Measurements from ENCODE around the gene TREX2. TPM values are rescaled to one million over a fixed set of nuclear protein-coding genes. Genes with fewer than 3 reads are reported as not detected.

TREX2 gene
- total RNA-seq, 1 donor from 2014 or later, result 9.6 TPM

GRCh38 chrX:153450949-153451277, 5.1 kb upstream of the TREX2 start:
- no peaks in the 10 kb centered on the region for H3K27me3 ChIP-seq
- H3K27ac ChIP-seq, result no peak overlapping the region
- DNase-seq (ENCODE audit: extremely low spot score in 2 of 2), result no peak
- H3K9me3 ChIP-seq, result no peaks in the 10 kb centered on the region
- H3K4me3 ChIP-seq, result no peak overlapping the region
- no peaks in the 10 kb centered on the region for H3K4me1 ChIP-seq
- TF ChIP-seq POLR2A (IDR thresholded peaks at IDR 0.05), result no peak
- no peak for TF ChIP-seq CTCF (IDR thresholded peaks at IDR 0.05)
- no peak for TF ChIP-seq POLR2AphosphoS5 (IDR thresholded peaks at IDR 0.05; ENCODE audit: insufficient read depth in 1 of 2, low read depth in 1 of 2)
- intact Hi-C loops (cut with DNase I), result no loop called here
- H3K36me3 ChIP-seq, result no peaks in the 10 kb centered on the region

- TF ChIP-seq POLR2A (IDR thresholded peaks at IDR 0.05) (no peak), CTCF (IDR thresholded peaks at IDR 0.05) (no peak), POLR2AphosphoS5 (IDR thresholded peaks at IDR 0.05; ENCODE audit: insufficient read depth in 1 of 2, low read depth in 1 of 2) (no peak)
- no peak for DNase-seq (ENCODE audit: extremely low spot score in 2 of 2)
- Histone ChIP-seq H3K36me3 (no peaks in the 10 kb centered on the region), H3K27me3 (no peaks in the 10 kb centered on the region), H3K9me3 (no peaks in the 10 kb centered on the region), H3K4me3 (no peak overlapping the region), H3K4me1 (no peaks in the 10 kb centered on the region), H3K27ac (no peak overlapping the region)
- intact Hi-C loops (cut with DNase I), result no loop called here
Observed at GRCh38 chrX:153450114-153450948, 4.5 kb upstream of the TREX2 start.

GRCh38 chrX:153449368-153450113, 3.7 kb upstream of the TREX2 start:
- no peaks in the 10 kb centered on the region for H3K9me3 ChIP-seq
- TF ChIP-seq CTCF (IDR thresholded peaks at IDR 0.05) (no peak), POLR2AphosphoS5 (IDR thresholded peaks at IDR 0.05; ENCODE audit: insufficient read depth in 1 of 2, low read depth in 1 of 2) (no peak)
- H3K4me3 ChIP-seq, result no peak overlapping the region
- H3K27me3 ChIP-seq, result no peaks in the 10 kb centered on the region
- no peak for DNase-seq (ENCODE audit: extremely low spot score in 2 of 2)
- no peak overlapping the region for H3K27ac ChIP-seq
- intact Hi-C loops (cut with DNase I), result no loop called here
- no peaks in the 10 kb centered on the region for H3K4me1 ChIP-seq
- H3K36me3 ChIP-seq, result no peaks in the 10 kb centered on the region

GRCh38 chrX:153448556-153449367, 2.9 kb upstream of the TREX2 start:
- H3K36me3 ChIP-seq, result no peaks in the 10 kb centered on the region
- H3K27ac ChIP-seq, result no peak overlapping the region
- no peaks in the 10 kb centered on the region for H3K27me3 ChIP-seq
- H3K9me3 ChIP-seq, result no peaks in the 10 kb centered on the region
- no peak overlapping the region for H3K4me3 ChIP-seq
- no peak for TF ChIP-seq POLR2AphosphoS5 (IDR thresholded peaks at IDR 0.05; ENCODE audit: insufficient read depth in 1 of 2, low read depth in 1 of 2)
- no peak for TF ChIP-seq POLR2A (IDR thresholded peaks at IDR 0.05)
- TF ChIP-seq CTCF (IDR thresholded peaks at IDR 0.05), result no peak
- DNase-seq (ENCODE audit: extremely low spot score in 2 of 2), result no peak
- H3K4me1 ChIP-seq, result no peaks in the 10 kb centered on the region
- intact Hi-C loops (cut with DNase I), result no loop called here

Data from vagina (tissue), 2 donors.